GM23338 (cell line): ENCODE data around the gene KSR2. TPM values are rescaled to one million over a fixed set of nuclear protein-coding genes. Genes with fewer than 3 reads are reported as not detected.

Experiments
- ATAC-seq: fragments of 200-7000 bp; cut with Tn5 transposase; 3 replicates; pipeline ENCODE4 v1.9.1; 2020
- DNase-seq: peaks from one replicate; pipeline ENCODE4 v3.0.0-alpha.2; 2015; ENCODE audit warnings: low spot score
- H2AFZ ChIP-seq: fragments of 200-600 bp; sonication (generic); 2 replicates; pipeline ENCODE4 v1.8.0; 2016; ENCODE audit warnings: antibody characterized with exemption, mild to moderate bottlenecking, moderate library complexity
- H3F3A ChIP-seq: fragments of 200-600 bp; sonication (generic); replicated peaks from 2 replicates; pipeline ENCODE4 v1.8.0; 2017; ENCODE audit warnings: antibody characterized with exemption, mixed run types, low read depth
- H3K27ac ChIP-seq: fragments of 200-600 bp; sonication (generic); 2 replicates; pipeline ENCODE4 v1.6.1; 2016; ENCODE audit warnings: low read depth
- H3K27me3 ChIP-seq: fragments of 200-600 bp; sonication (generic); 2 replicates; pipeline ENCODE4 v1.8.0; 2016; ENCODE audit warnings: mild to moderate bottlenecking, mixed run types, moderate library complexity; ENCODE audit not compliant: insufficient read depth
- H3K36me3 ChIP-seq: fragments of 200-600 bp; sonication (generic); 2 replicates; pipeline ENCODE4 v1.8.0; 2016; ENCODE audit warnings: mild to moderate bottlenecking; ENCODE audit not compliant: insufficient read depth
- H3K4me1 ChIP-seq: fragments of 200-600 bp; sonication (generic); 2 replicates; pipeline ENCODE4 v1.8.0; 2016; ENCODE audit warnings: mild to moderate bottlenecking, moderate library complexity; ENCODE audit not compliant: insufficient read depth
- H3K4me2 ChIP-seq: fragments of 200-600 bp; sonication (generic); 2 replicates; pipeline ENCODE4 v1.7.1; 2017; ENCODE audit warnings: mixed run types
- H3K4me3 ChIP-seq: fragments of 200-600 bp; sonication (generic); 2 replicates; pipeline ENCODE4 v1.6.1; 2016; ENCODE audit warnings: mixed run types
- H3K79me2 ChIP-seq: fragments of 200-600 bp; sonication (generic); replicated peaks from 2 replicates; pipeline ENCODE4 v1.8.0; 2017; ENCODE audit warnings: mild to moderate bottlenecking; ENCODE audit not compliant: insufficient read depth
- H3K9me2 ChIP-seq: fragments of 200-600 bp; sonication (generic); 2 replicates; pipeline ENCODE4 v1.8.0; 2017; ENCODE audit not compliant: insufficient read depth
- H4K20me1 ChIP-seq: fragments of 200-600 bp; sonication (generic); replicated peaks from 2 replicates; pipeline ENCODE4 v1.8.0; 2017; ENCODE audit warnings: mild to moderate bottlenecking; ENCODE audit not compliant: insufficient read depth
- H3K27ac Mint-ChIP-seq: 2 replicates; pipeline ENCODE4 v1.8.0; 2020; ENCODE audit warnings: inconsistent platforms, mild to moderate bottlenecking, moderate library complexity, mixed read lengths
- H3K27me3 Mint-ChIP-seq: 3 replicates; pipeline ENCODE4 v1.8.0; 2022; ENCODE audit warnings: low read depth, mild to moderate bottlenecking, moderate library complexity, mixed read lengths, inconsistent platforms; ENCODE audit not compliant: insufficient read depth, poor library complexity
- H3K36me3 Mint-ChIP-seq: 3 replicates; pipeline ENCODE4 v1.8.0; 2021; ENCODE audit warnings: low read depth, mild to moderate bottlenecking, inconsistent platforms, moderate library complexity, mixed read lengths
- H3K4me1 Mint-ChIP-seq: 3 replicates; pipeline ENCODE4 v1.8.0; 2020; ENCODE audit warnings: mild to moderate bottlenecking, inconsistent platforms, mixed read lengths
- H3K4me3 Mint-ChIP-seq: 3 replicates; pipeline ENCODE4 v1.8.0; 2021; ENCODE audit warnings: moderate library complexity, mild to moderate bottlenecking, inconsistent platforms, mixed read lengths
- H3K9me3 Mint-ChIP-seq: 3 replicates; pipeline ENCODE4 v1.8.0; 2020; ENCODE audit warnings: moderate library complexity, mild to moderate bottlenecking, inconsistent platforms, mixed read lengths
- CREB1 ChIP-seq: fragments of 250-450 bp; sonication (Bioruptor Pico); IDR thresholded peaks from 2 replicates; pipeline ENCODE4 v1.5.0; 2020; ENCODE audit warnings: low read depth, mild to moderate bottlenecking, moderate library complexity
- CTCF ChIP-seq, 2 experiments: fragments of 200-600 bp in 1 of 2; sonication (generic) in 1 of 2; conservative IDR thresholded peaks; 2 replicates each; pipeline versions ENCODE4 v1.5.1 to v1.6.1; 2016 to 2017; ENCODE audit warnings: antibody characterized with exemption in 2 of 2, low read depth in 2 of 2, mild to moderate bottlenecking in 2 of 2, moderate library complexity in 1 of 2
- EZH2phosphoT487 ChIP-seq: fragments of 200-600 bp; sonication (generic); IDR thresholded peaks from one replicate; pipeline ENCODE4 v1.8.1; 2018; ENCODE audit warnings: antibody characterized with exemption; ENCODE audit not compliant: unreplicated experiment
- NANOG ChIP-seq: IDR thresholded peaks from 2 replicates; pipeline ENCODE4 v1.6.1; 2016; ENCODE audit warnings: antibody characterized with exemption, borderline replicate concordance
- ZNF114 ChIP-seq: fragments of 250-450 bp; sonication (Bioruptor Pico); IDR thresholded peaks from 2 replicates; pipeline ENCODE4 v1.5.0; 2020; ENCODE audit warnings: mild to moderate bottlenecking, moderate library complexity
- ZNF462 ChIP-seq: fragments of 250-450 bp; sonication (Bioruptor Pico); IDR thresholded peaks from 2 replicates; pipeline ENCODE4 v1.5.0; 2020; ENCODE audit warnings: mild to moderate bottlenecking, moderate library complexity
- polyA plus RNA-seq: library from polyadenylated mRNA; unstranded; fragments of >200 nt; fragmentation: Nextera tagmentation; extraction: Ambion mirVana; gene quantifications from 2 replicates; pipeline ENCODE4 v1.2.1, GENCODE V29; 2016
- total RNA-seq: library from RNA; depleted of rRNA; stranded (reverse); fragments of >200 nt; shearing (Covaris generic); gene quantifications from 2 replicates; pipeline ENCODE4 v1.2.3, GENCODE V29; 2014
- TF ChIP-seq, protein P1 (sequence below): IDR thresholded peaks from one replicate; pipeline ENCODE4 v1.6.1; 2018; ENCODE audit warnings: antibody characterized with exemption; ENCODE audit not compliant: unreplicated experiment
- TF ChIP-seq, protein P2 (sequence below): IDR thresholded peaks from 2 replicates; pipeline ENCODE4 v1.6.1; 2016; ENCODE audit warnings: antibody characterized with exemption

Gene KSR2
- total and polyA plus RNA-seq, 2 experiments from 2014 or later: 1.1 to 2.7 TPM

DNA sequence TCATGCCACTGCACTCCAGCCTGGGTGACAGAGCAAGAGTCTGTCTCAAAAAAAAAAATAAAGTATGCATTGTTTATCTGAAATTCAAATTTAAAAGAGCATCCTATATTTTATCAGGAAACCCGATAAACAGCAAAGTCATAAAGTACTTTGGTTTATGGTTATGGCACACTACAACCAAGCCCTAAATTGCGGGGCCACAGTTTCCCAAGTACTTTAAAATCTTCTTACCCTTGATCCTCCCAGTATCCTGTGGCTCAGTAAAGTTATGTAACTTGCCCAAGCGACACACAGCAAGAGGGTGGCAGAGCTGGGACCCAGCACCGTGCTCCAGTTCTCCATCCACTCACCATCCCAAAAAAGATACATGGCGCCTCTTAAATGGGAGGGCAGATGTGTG, 35.2 kb downstream of the KSR2 start (continued):
- TF ChIP-seq, protein P1, sequence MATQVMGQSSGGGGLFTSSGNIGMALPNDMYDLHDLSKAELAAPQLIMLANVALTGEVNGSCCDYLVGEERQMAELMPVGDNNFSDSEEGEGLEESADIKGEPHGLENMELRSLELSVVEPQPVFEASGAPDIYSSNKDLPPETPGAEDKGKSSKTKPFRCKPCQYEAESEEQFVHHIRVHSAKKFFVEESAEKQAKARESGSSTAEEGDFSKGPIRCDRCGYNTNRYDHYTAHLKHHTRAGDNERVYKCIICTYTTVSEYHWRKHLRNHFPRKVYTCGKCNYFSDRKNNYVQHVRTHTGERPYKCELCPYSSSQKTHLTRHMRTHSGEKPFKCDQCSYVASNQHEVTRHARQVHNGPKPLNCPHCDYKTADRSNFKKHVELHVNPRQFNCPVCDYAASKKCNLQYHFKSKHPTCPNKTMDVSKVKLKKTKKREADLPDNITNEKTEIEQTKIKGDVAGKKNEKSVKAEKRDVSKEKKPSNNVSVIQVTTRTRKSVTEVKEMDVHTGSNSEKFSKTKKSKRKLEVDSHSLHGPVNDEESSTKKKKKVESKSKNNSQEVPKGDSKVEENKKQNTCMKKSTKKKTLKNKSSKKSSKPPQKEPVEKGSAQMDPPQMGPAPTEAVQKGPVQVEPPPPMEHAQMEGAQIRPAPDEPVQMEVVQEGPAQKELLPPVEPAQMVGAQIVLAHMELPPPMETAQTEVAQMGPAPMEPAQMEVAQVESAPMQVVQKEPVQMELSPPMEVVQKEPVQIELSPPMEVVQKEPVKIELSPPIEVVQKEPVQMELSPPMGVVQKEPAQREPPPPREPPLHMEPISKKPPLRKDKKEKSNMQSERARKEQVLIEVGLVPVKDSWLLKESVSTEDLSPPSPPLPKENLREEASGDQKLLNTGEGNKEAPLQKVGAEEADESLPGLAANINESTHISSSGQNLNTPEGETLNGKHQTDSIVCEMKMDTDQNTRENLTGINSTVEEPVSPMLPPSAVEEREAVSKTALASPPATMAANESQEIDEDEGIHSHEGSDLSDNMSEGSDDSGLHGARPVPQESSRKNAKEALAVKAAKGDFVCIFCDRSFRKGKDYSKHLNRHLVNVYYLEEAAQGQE: no peak

GRCh38 chr12:117926391-117926899, 42.3 kb downstream of the KSR2 start:
- no peaks in the 10 kb centered on the region for H3K27me3 ChIP-seq
- Mint-ChIP-seq H3K27ac (no peak overlapping the region), H3K4me3 (no peak overlapping the region), H3K27me3 (peaks cover 2% of the 10 kb centered on the region), H3K36me3 (no peaks in the 10 kb centered on the region), H3K9me3 (no peaks in the 10 kb centered on the region), H3K4me1 (no peaks in the 10 kb centered on the region)
- H3K4me3 ChIP-seq: no peak overlapping the region
- H3K4me1 ChIP-seq: no peaks in the 10 kb centered on the region
- no peak overlapping the region for H3K27ac ChIP-seq
- no peak overlapping the region for H3K4me2 ChIP-seq
- no peak for DNase-seq
- ATAC-seq: no peak
- H2AFZ ChIP-seq: no peak overlapping the region
- no peaks in the 10 kb centered on the region for H4K20me1 ChIP-seq
- H3K79me2 ChIP-seq: no peaks in the 10 kb centered on the region
- H3K36me3 ChIP-seq: no peaks in the 10 kb centered on the region
- no peaks in the 10 kb centered on the region for H3K9me2 ChIP-seq
- H3F3A ChIP-seq: no peaks in the 10 kb centered on the region
- TF ChIP-seq, protein P1: no peak
- TF ChIP-seq, protein P2, sequence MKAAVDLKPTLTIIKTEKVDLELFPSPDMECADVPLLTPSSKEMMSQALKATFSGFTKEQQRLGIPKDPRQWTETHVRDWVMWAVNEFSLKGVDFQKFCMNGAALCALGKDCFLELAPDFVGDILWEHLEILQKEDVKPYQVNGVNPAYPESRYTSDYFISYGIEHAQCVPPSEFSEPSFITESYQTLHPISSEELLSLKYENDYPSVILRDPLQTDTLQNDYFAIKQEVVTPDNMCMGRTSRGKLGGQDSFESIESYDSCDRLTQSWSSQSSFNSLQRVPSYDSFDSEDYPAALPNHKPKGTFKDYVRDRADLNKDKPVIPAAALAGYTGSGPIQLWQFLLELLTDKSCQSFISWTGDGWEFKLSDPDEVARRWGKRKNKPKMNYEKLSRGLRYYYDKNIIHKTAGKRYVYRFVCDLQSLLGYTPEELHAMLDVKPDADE: no peak
- no peak for TF ChIP-seq EZH2phosphoT487
- no peak for TF ChIP-seq CTCF (conservative IDR thresholded peaks at IDR 0.05; ENCODE audit: low read depth in 2 of 2)
- TF ChIP-seq ZNF462 (CRISPR knock-in tag): no peak
- TF ChIP-seq NANOG: no peak
- no peak for TF ChIP-seq CREB1 (CRISPR knock-in tag)
- no peak for TF ChIP-seq ZNF114
